ENCODE data around the gene GPR37.

Gene GPR37

GRCh38 chr7:124780608-124781007 is 15.0 kb upstream of the GPR37 start:
- DNase-seq = no peak

GRCh38 chr7:124780056-124780455 is 14.5 kb upstream of the GPR37 start:
- DNase-seq = no peak

GRCh38 chr7:124779620-124780019 is 14.0 kb upstream of the GPR37 start:
- DNase-seq = no peak

GRCh38 chr7:124779194-124779593 is 13.6 kb upstream of the GPR37 start:
- DNase-seq = no peak

- DNase-seq = no peak
Observed at GRCh38 chr7:124777268-124777667, 11.7 kb upstream of the GPR37 start.

- no peak for DNase-seq
Observed at GRCh38 chr7:124776153-124776552, 10.6 kb upstream of the GPR37 start.

- no peak for DNase-seq
Observed at GRCh38 chr7:124775422-124775821, 9.8 kb upstream of the GPR37 start.

GRCh38 chr7:124773938-124774337 is 8.3 kb upstream of the GPR37 start:
- DNase-seq = no peak

- DNase-seq = no peak
Observed at GRCh38 chr7:124773339-124773738, 7.7 kb upstream of the GPR37 start.

GRCh38 chr7:124769136-124769535 is 3.5 kb upstream of the GPR37 start:
- DNase-seq = no peak

- no peak for DNase-seq
Observed at GRCh38 chr7:124768525-124768924, 2.9 kb upstream of the GPR37 start.

GRCh38 chr7:124764847-124765400 is 668 bp downstream of the GPR37 start:
- DNase-seq = peak; percentile 65

GRCh38 chr7:124764051-124764846 is 1.3 kb downstream of the GPR37 start:
- DNase-seq = no peak

GRCh38 chr7:124762611-124763143 is 2.9 kb downstream of the GPR37 start:
- no peak for DNase-seq

- DNase-seq = no peak
Observed at GRCh38 chr7:124761164-124761715, 4.4 kb downstream of the GPR37 start.

GRCh38 chr7:124758327-124758726 is 7.3 kb downstream of the GPR37 start:
- DNase-seq = no peak

- DNase-seq = no peak
Observed at GRCh38 chr7:124754576-124755268, 10.9 kb downstream of the GPR37 start.

GRCh38 chr7:124752310-124752709 is 13.3 kb downstream of the GPR37 start:
- no peak for DNase-seq

- DNase-seq = no peak
Observed at GRCh38 chr7:124751027-124751426, 14.6 kb downstream of the GPR37 start.

GRCh38 chr7:124747072-124747471 is 18.5 kb downstream of the GPR37 start:
- no peak for DNase-seq

GRCh38 chr7:124738639-124739038 is 27.0 kb downstream of the GPR37 start:
- DNase-seq = no peak

GRCh38 chr7:124737760-124738300 is 27.8 kb downstream of the GPR37 start:
- DNase-seq = no peak

GRCh38 chr7:124728610-124729009 is 37.0 kb downstream of the GPR37 start:
- DNase-seq = no peak

All from right kidney (tissue), 1 donor.